ENCODE measurements around the gene ANKK1. TPM values are rescaled to one million over a fixed set of nuclear protein-coding genes. Genes with fewer than 3 reads are reported as not detected.

The ANKK1 gene, protein sequence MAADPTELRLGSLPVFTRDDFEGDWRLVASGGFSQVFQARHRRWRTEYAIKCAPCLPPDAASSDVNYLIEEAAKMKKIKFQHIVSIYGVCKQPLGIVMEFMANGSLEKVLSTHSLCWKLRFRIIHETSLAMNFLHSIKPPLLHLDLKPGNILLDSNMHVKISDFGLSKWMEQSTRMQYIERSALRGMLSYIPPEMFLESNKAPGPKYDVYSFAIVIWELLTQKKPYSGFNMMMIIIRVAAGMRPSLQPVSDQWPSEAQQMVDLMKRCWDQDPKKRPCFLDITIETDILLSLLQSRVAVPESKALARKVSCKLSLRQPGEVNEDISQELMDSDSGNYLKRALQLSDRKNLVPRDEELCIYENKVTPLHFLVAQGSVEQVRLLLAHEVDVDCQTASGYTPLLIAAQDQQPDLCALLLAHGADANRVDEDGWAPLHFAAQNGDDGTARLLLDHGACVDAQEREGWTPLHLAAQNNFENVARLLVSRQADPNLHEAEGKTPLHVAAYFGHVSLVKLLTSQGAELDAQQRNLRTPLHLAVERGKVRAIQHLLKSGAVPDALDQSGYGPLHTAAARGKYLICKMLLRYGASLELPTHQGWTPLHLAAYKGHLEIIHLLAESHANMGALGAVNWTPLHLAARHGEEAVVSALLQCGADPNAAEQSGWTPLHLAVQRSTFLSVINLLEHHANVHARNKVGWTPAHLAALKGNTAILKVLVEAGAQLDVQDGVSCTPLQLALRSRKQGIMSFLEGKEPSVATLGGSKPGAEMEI
- total RNA-seq = under 0.01 and 0.11 TPM in 2 replicates

DNA sequence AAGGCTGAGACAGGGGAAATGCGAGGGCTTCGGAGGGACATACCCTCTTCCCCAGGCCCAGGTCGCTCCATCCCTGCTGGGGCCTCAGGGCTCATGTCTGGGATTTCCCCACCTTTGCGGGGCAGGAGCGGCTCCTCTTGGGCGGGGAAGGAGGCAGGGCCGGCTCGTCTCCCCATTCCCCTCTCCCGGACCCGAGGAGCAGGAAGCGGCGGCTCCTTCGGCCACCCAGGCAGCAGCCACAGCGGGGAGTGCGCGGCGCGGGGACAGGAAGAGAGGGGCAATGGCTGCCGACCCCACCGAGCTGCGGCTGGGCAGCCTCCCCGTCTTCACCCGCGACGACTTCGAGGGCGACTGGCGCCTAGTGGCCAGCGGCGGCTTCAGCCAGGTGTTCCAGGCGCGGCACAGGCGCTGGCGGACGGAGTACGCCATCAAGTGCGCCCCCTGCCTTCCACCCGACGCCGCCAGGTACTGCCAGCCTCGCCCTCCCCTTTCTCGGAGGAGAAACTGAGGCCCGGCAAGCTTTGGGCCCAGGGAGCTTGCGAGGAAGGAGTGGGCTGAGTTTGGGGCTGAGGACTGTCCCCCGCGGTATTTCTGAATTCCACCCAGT lies at the start of gene ANKK1:
Gene ANKK1 (plus strand): TSS at position 175 of the 607 bp plus-strand sequence. CDS start 106 bp downstream, at position 281.

Other genes with a start within 250 kb of the ANKK1 start
- 17.2 and 23.2 TPM in 2 replicates for gene TTC12, start 73.2 kb upstream of the ANKK1 start, total RNA-seq
- gene DRD2, start 87.6 kb downstream of the ANKK1 start, total RNA-seq = not detected in 2 replicates